GM12878 (cell line): ENCODE measurements around the gene CEP78. TPM values are rescaled to one million over a fixed set of nuclear protein-coding genes. Genes with fewer than 3 reads are reported as not detected.

Experiments
- ATAC-seq: fragments of 200-7000 bp; cut with Tn5 transposase; 3 replicates; pipeline ENCODE4 v1.9.1; 2020; ENCODE audit warnings: mild to moderate bottlenecking, moderate library complexity
- BruUV-seq: library from RNA; stranded (reverse); fragments of 400-500 nt; replicated peaks from 2 replicates; lab custom pipeline; 2021; lab: Mats Ljungman, UMichigan
- CTCF ChIA-PET: fragments of 300-600 bp; sonication (Branson Sonifier 250); formaldehyde crosslinking; extraction: SDS; loops from one replicate; lab custom pipeline; 2021; ENCODE audit warnings: inconsistent platforms; lab: Yijun Ruan, JAX
- POLR2A ChIA-PET: fragments of 350-600 bp; formaldehyde crosslinking; extraction: SDS; loops from one replicate; lab custom pipeline; 2021; ENCODE audit warnings: inconsistent platforms; lab: Charles Lee
- RAD21 ChIA-PET: fragments of 300-600 bp; sonication (Branson Sonifier 250); formaldehyde crosslinking; loops from one replicate; lab custom pipeline; 2023; ENCODE audit warnings: antibody characterized with exemption; ENCODE audit not compliant: unreplicated experiment; lab: Charles Lee
- SMC1A ChIA-PET: fragments of 300-600 bp; sonication (Branson Sonifier 250); formaldehyde crosslinking; loops from one replicate; lab custom pipeline; 2023; ENCODE audit not compliant: unreplicated experiment, uncharacterized antibody; lab: Charles Lee
- DNase-seq: peaks from one replicate; pipeline ENCODE4 v3.0.0-alpha.2; 2011; ENCODE audit warnings: low read depth, low spot score
- FAIRE-seq: peaks from 3 replicates; lab custom pipeline; 2011; peaks lifted over from hg19 to GRCh38; lab: Jason Lieb, UNC
- H2AFZ ChIP-seq: 2 replicates; pipeline ENCODE4 v1.6.0; 2011; ENCODE audit warnings: low read depth, low read length, control low read depth; ENCODE audit not compliant: control insufficient read depth
- H3K27ac ChIP-seq: 2 replicates; pipeline ENCODE4 v1.5.1; 2011; ENCODE audit warnings: control low read depth; ENCODE audit not compliant: control insufficient read depth, insufficient read depth
- H3K27me3 ChIP-seq, 2 experiments: replicated peaks in 1 of 2; 2 replicates each; pipeline versions ENCODE4 v1.6.0 to v1.6.1; 2011; ENCODE audit warnings: low read length in 1 of 2; ENCODE audit not compliant: control insufficient read depth in 2 of 2, insufficient read depth in 2 of 2
- H3K36me3 ChIP-seq, 2 experiments: 2 replicates each; pipeline ENCODE4 v1.5.1; 2011; ENCODE audit warnings: low read length in 1 of 2; ENCODE audit not compliant: control insufficient read depth in 2 of 2, insufficient read depth in 2 of 2
- H3K4me1 ChIP-seq: 2 replicates; pipeline ENCODE4 v1.6.1; 2011; ENCODE audit warnings: mild to moderate bottlenecking, low read length, moderate library complexity, mixed read lengths; ENCODE audit not compliant: control insufficient read depth, insufficient read depth
- H3K4me2 ChIP-seq: 2 replicates; pipeline ENCODE4 v1.6.0; 2011; ENCODE audit warnings: control low read depth; ENCODE audit not compliant: control insufficient read depth, insufficient read depth
- H3K4me3 ChIP-seq: fragments of 200-600 bp; sonication (generic); 2 replicates; pipeline ENCODE4 v1.5.1; 2016
- H3K79me2 ChIP-seq: 2 replicates; pipeline ENCODE4 v1.6.0; 2011; ENCODE audit warnings: low read length; ENCODE audit not compliant: control insufficient read depth, insufficient read depth
- H3K9ac ChIP-seq: 2 replicates; pipeline ENCODE4 v1.8.0; 2011; ENCODE audit warnings: low read length, control low read depth, mixed read lengths; ENCODE audit not compliant: control insufficient read depth, insufficient read depth
- H3K9me3 ChIP-seq: replicated peaks from 3 replicates; pipeline ENCODE4 v1.5.1; 2011; ENCODE audit warnings: mild to moderate bottlenecking, low read length; ENCODE audit not compliant: control insufficient read depth, insufficient read depth
- H4K20me1 ChIP-seq: 2 replicates; pipeline ENCODE4 v1.6.0; 2011; ENCODE audit not compliant: control insufficient read depth, insufficient read depth
- BMI1 ChIP-seq: fragments of 450-650 bp; IDR thresholded peaks from 2 replicates; pipeline ENCODE4 v1.6.1; 2016; ENCODE audit warnings: mild to moderate bottlenecking, moderate library complexity, borderline replicate concordance
- CEBPB ChIP-seq, 2 experiments: fragments of 150-350 bp in 1 of 2; IDR thresholded peaks; 2 replicates each; pipeline ENCODE4 v1.6.1; 2012 to 2014; ENCODE audit warnings: low read depth in 2 of 2, low read length in 2 of 2, borderline replicate concordance in 1 of 2, inconsistent platforms in 1 of 2
- E2F8 ChIP-seq: fragments of 450-650 bp; IDR thresholded peaks from 2 replicates; pipeline ENCODE4 v1.6.1; 2018; ENCODE audit warnings: mild to moderate bottlenecking, low read depth, moderate library complexity; ENCODE audit not compliant: partially characterized antibody
- ESRRA ChIP-seq: IDR thresholded peaks from 2 replicates; pipeline ENCODE4 v1.6.1; 2012; ENCODE audit warnings: mild to moderate bottlenecking, low read length, improper control_type of control experiment
- FOXK2 ChIP-seq: fragments of 450-650 bp; IDR thresholded peaks from 2 replicates; pipeline ENCODE4 v1.6.1; 2017; ENCODE audit warnings: mild to moderate bottlenecking, moderate library complexity
- GATAD2B ChIP-seq: fragments of 450-650 bp; conservative IDR thresholded peaks from 2 replicates; pipeline ENCODE4 v1.6.1; 2017; ENCODE audit warnings: low read depth, mild to moderate bottlenecking, moderate library complexity
- IKZF1 ChIP-seq: fragments of 450-650 bp; conservative IDR thresholded peaks from 2 replicates; pipeline ENCODE4 v1.6.1; 2017; ENCODE audit warnings: antibody characterized with exemption, mild to moderate bottlenecking
- NFXL1 ChIP-seq: fragments of 450-650 bp; IDR thresholded peaks from 2 replicates; pipeline ENCODE4 v1.6.1; 2017; ENCODE audit warnings: antibody characterized with exemption, mild to moderate bottlenecking, borderline replicate concordance
- PAX8 ChIP-seq: fragments of 450-650 bp; IDR thresholded peaks from 2 replicates; pipeline ENCODE4 v1.6.1; 2017; ENCODE audit warnings: mild to moderate bottlenecking, moderate library complexity
- RB1 ChIP-seq: fragments of 450-650 bp; formaldehyde crosslinking; IDR thresholded peaks from 2 replicates; pipeline ENCODE4 v1.6.1; 2017; ENCODE audit warnings: mild to moderate bottlenecking, borderline replicate concordance
- STAT1 ChIP-seq: fragments of 450-650 bp; conservative IDR thresholded peaks from 2 replicates; pipeline ENCODE4 v1.6.1; 2014; ENCODE audit warnings: antibody characterized with exemption, mild to moderate bottlenecking
- USF2 ChIP-seq: IDR thresholded peaks from 2 replicates; pipeline ENCODE4 v1.6.1; 2011; ENCODE audit warnings: low read depth, low read length, improper control_type of control experiment, borderline replicate concordance
- in situ Hi-C: fragments of 300-500 bp; cut with MboI; formaldehyde crosslinking; loops from 9 replicates; pipeline ENCODE4 v1.14.3; 2018; ENCODE audit warnings: mixed read lengths
- intact Hi-C: fragments of 100-400 bp; cut with micrococcal nuclease; formaldehyde crosslinking; loops from one replicate; pipeline ENCODE4 v1.14.2; 2022; ENCODE audit not compliant: unreplicated experiment
- polyA plus RNA-seq, 11 experiments: library from polyadenylated mRNA; depleted of rRNA in 4 of 11; unstranded in 6 of 11; stranded (reverse) in 5 of 11; fragments of >200 nt; fragmentation: Nextera tagmentation in 4 of 11; fragmentation: Illumina TruSeq in 1 of 11; extraction: Ambion mirVana in 4 of 11; extraction: Trizol in 1 of 11; gene quantifications; 1 replicate in 1 of 11; 2 replicates in 10 of 11; pipeline versions ENCODE4 v1.2.1 to v1.2.3, GENCODE V29; 2011 to 2016; ENCODE audit warnings: inconsistent platforms in 2 of 11, missing spikeins in 2 of 11, low read depth in 1 of 11
- total RNA-seq, 4 experiments: library from RNA; depleted of rRNA in 3 of 4; stranded (reverse); fragments of >200 nt in 3 of 4; fragmentation: Illumina TruSeq in 1 of 4; extraction: Trizol in 1 of 4; gene quantifications; 2 replicates each; pipeline versions ENCODE4 v1.2.1 to v1.2.3, GENCODE V29; 2013 to 2021
- TF ChIP-seq, protein P1 (sequence below): fragments of 450-650 bp; IDR thresholded peaks from 2 replicates; pipeline ENCODE4 v1.6.1; 2017; ENCODE audit warnings: mild to moderate bottlenecking, moderate library complexity
- TF ChIP-seq, protein P2 (sequence below): fragments of 450-650 bp; IDR thresholded peaks from 2 replicates; pipeline ENCODE4 v1.6.1; 2017; ENCODE audit warnings: borderline replicate concordance

CEP78 gene
- total and polyA plus RNA-seq, 10 of the 15 experiments (the other 5 are each of a cell fraction or from before 2014, with no cell fraction given) = 4.1 to 44.9 (median 27.9) TPM

- Histone ChIP-seq H3K4me2 (no peak overlapping the region), H3K27ac (no peak overlapping the region), H4K20me1 (no peaks in the 10 kb centered on the region), H3K9me3 (no peaks in the 10 kb centered on the region), H3K4me3 (no peak overlapping the region), H3K36me3 (no peaks in the 10 kb centered on the region; a peak in 2 of 4 replicates), H3K27me3 (no peaks in the 10 kb centered on the region), H3K4me1 (no peaks in the 10 kb centered on the region), H2AFZ (no peak overlapping the region), H3K79me2 (no peaks in the 10 kb centered on the region), H3K9ac (no peak overlapping the region)
- in situ Hi-C loops (no loop called here), intact Hi-C loops (no loop called here)
- TF ChIP-seq, protein P1, sequence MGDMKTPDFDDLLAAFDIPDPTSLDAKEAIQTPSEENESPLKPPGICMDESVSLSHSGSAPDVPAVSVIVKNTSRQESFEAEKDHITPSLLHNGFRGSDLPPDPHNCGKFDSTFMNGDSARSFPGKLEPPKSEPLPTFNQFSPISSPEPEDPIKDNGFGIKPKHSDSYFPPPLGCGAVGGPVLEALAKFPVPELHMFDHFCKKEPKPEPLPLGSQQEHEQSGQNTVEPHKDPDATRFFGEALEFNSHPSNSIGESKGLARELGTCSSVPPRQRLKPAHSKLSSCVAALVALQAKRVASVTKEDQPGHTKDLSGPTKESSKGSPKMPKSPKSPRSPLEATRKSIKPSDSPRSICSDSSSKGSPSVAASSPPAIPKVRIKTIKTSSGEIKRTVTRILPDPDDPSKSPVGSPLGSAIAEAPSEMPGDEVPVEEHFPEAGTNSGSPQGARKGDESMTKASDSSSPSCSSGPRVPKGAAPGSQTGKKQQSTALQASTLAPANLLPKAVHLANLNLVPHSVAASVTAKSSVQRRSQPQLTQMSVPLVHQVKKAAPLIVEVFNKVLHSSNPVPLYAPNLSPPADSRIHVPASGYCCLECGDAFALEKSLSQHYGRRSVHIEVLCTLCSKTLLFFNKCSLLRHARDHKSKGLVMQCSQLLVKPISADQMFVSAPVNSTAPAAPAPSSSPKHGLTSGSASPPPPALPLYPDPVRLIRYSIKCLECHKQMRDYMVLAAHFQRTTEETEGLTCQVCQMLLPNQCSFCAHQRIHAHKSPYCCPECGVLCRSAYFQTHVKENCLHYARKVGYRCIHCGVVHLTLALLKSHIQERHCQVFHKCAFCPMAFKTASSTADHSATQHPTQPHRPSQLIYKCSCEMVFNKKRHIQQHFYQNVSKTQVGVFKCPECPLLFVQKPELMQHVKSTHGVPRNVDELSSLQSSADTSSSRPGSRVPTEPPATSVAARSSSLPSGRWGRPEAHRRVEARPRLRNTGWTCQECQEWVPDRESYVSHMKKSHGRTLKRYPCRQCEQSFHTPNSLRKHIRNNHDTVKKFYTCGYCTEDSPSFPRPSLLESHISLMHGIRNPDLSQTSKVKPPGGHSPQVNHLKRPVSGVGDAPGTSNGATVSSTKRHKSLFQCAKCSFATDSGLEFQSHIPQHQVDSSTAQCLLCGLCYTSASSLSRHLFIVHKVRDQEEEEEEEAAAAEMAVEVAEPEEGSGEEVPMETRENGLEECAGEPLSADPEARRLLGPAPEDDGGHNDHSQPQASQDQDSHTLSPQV = no peak
- TF ChIP-seq RB1 = no peak
- no peak for TF ChIP-seq ESRRA
- TF ChIP-seq STAT1 = no peak
- TF ChIP-seq NFXL1 = no peak
- no peak for TF ChIP-seq CEBPB (IDR thresholded peaks at IDR 0.05; ENCODE audit: borderline replicate concordance in 1 of 2, low read depth in 2 of 2, low read length in 2 of 2)
- TF ChIP-seq E2F8 = no peak
- TF ChIP-seq USF2 = no peak
- no peak for TF ChIP-seq FOXK2
- no peak for TF ChIP-seq GATAD2B
- TF ChIP-seq, protein P2, sequence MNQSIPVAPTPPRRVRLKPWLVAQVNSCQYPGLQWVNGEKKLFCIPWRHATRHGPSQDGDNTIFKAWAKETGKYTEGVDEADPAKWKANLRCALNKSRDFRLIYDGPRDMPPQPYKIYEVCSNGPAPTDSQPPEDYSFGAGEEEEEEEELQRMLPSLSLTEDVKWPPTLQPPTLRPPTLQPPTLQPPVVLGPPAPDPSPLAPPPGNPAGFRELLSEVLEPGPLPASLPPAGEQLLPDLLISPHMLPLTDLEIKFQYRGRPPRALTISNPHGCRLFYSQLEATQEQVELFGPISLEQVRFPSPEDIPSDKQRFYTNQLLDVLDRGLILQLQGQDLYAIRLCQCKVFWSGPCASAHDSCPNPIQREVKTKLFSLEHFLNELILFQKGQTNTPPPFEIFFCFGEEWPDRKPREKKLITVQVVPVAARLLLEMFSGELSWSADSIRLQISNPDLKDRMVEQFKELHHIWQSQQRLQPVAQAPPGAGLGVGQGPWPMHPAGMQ = no peak
- TF ChIP-seq BMI1 = no peak
- TF ChIP-seq IKZF1 = no peak
- no peak for TF ChIP-seq PAX8
- POLR2A ChIA-PET = interaction anchor here (1.4 kb wide), 1 partner anchor 24 kb away, joined by 3 read pairs; no protein-coding TSS in a partner anchor
- CTCF ChIA-PET = interaction anchor here (3.3 kb wide), 1 partner anchor 97 kb away, joined by 17 read pairs; no protein-coding TSS in a partner anchor
- SMC1A ChIA-PET = interaction anchor here (0.8 to 1.6 kb wide), 2 partner anchors 13 to 98 kb away, joined by 3 to 4 read pairs; no protein-coding TSS in a partner anchor
- DNase-seq (no peak), FAIRE-seq (no peak), ATAC-seq (no peak)
- RAD21 ChIA-PET = no interaction called here
- no TSS peak for BruUV-seq
These were observed 36.4 kb downstream of the CEP78 start for GRCh38 chr9:78272307-78272706.
